Glutamatergic neuron (in vitro differentiated cells): ENCODE measurements around the gene CDH11. TPM values are rescaled to one million over a fixed set of nuclear protein-coding genes. Genes with fewer than 3 reads are reported as not detected.

ENCODE experiments used
- DNase-seq: peaks from one replicate; pipeline ENCODE4 v3.0.0; 2022
- H3K27ac Mint-ChIP-seq: one replicate; pipeline ENCODE4 v1.8.0; 2020; ENCODE audit warnings: mild to moderate bottlenecking, mixed read lengths, inconsistent platforms; ENCODE audit not compliant: unreplicated experiment
- H3K27me3 Mint-ChIP-seq: one replicate; pipeline ENCODE4 v1.8.0; 2020; ENCODE audit warnings: mild to moderate bottlenecking, moderate library complexity, mixed read lengths, inconsistent platforms; ENCODE audit not compliant: unreplicated experiment
- H3K36me3 Mint-ChIP-seq: one replicate; pipeline ENCODE4 v1.8.0; 2020; ENCODE audit warnings: mild to moderate bottlenecking, mixed read lengths, inconsistent platforms; ENCODE audit not compliant: unreplicated experiment
- H3K4me1 Mint-ChIP-seq: one replicate; pipeline ENCODE4 v1.8.0; 2020; ENCODE audit warnings: mild to moderate bottlenecking, low read depth, mixed read lengths, inconsistent platforms; ENCODE audit not compliant: unreplicated experiment
- H3K4me3 Mint-ChIP-seq: one replicate; pipeline ENCODE4 v1.8.0; 2020; ENCODE audit warnings: mild to moderate bottlenecking, mixed read lengths, inconsistent platforms; ENCODE audit not compliant: unreplicated experiment
- H3K9me3 Mint-ChIP-seq: one replicate; pipeline ENCODE4 v1.8.0; 2020; ENCODE audit warnings: mild to moderate bottlenecking, moderate library complexity, mixed read lengths, inconsistent platforms; ENCODE audit not compliant: unreplicated experiment
- total RNA-seq: library from RNA; stranded (reverse); fragmentation: NEBNext Ultra II Directional; extraction: Animal tissue kit (Norgen Biotek cat#: 25700); gene quantifications from one replicate; pipeline ENCODE4 v1.2.1, GENCODE V29; 2021; ENCODE audit not compliant: unreplicated experiment
- TF ChIP-seq, protein P1 (sequence below): fragments of 200-600 bp; sonication (generic); IDR thresholded peaks from one replicate; pipeline ENCODE4 v1.5.0; 2021; ENCODE audit not compliant: partially characterized antibody, unreplicated experiment

Gene CDH11
- total RNA-seq, 1 donor from 2014 or later, result 2.6 TPM

DNA sequence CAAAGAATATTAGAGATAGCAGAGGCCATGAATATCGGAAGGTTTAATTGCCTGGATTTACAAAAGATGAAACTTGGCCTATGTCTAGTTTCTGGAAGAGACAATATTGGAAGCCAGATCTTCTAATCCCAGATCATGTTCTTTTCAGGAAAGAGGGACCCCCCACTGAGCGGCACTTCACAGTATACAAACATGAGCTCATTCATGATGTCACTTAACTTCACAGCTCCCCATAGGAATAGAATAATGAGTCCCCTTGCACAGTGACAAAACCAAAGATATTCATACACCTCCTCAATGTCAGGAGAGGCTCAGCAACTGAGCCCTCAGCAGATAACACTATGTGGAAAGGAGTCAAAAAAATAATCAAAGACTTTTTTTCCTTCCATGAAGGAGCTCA is 147.5 kb downstream of the CDH11 start:
- Mint-ChIP-seq H3K9me3 (no peaks in the 10 kb centered on the region), H3K36me3 (no peaks in the 10 kb centered on the region), H3K27ac (no peak overlapping the region), H3K4me1 (peaks cover 8% of the 10 kb centered on the region), H3K4me3 (no peak overlapping the region), H3K27me3 (no peaks in the 10 kb centered on the region)
- TF ChIP-seq, protein P1, sequence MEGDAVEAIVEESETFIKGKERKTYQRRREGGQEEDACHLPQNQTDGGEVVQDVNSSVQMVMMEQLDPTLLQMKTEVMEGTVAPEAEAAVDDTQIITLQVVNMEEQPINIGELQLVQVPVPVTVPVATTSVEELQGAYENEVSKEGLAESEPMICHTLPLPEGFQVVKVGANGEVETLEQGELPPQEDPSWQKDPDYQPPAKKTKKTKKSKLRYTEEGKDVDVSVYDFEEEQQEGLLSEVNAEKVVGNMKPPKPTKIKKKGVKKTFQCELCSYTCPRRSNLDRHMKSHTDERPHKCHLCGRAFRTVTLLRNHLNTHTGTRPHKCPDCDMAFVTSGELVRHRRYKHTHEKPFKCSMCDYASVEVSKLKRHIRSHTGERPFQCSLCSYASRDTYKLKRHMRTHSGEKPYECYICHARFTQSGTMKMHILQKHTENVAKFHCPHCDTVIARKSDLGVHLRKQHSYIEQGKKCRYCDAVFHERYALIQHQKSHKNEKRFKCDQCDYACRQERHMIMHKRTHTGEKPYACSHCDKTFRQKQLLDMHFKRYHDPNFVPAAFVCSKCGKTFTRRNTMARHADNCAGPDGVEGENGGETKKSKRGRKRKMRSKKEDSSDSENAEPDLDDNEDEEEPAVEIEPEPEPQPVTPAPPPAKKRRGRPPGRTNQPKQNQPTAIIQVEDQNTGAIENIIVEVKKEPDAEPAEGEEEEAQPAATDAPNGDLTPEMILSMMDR, result no peak
- DNase-seq, result peak; percentile 20

DNA sequence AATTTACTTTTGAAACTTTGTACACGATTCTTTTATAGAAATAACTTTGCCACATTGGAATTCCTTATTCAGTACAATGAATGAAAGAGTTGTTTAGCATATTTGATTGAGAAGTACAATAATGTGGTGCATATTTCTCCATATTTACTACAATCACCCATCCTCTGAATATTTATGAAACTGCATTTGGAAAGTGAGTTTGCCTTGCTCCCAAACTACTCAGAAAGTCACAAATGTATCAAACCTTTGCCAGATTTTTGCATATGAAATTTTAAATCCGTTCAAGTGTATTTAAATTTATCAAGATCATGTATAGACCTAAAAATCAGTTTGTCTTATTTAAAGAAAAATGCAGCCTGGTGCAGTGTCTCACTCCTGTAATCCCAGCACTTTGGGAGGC is 148.7 kb downstream of the CDH11 start:
- no peak overlapping the region for H3K27ac Mint-ChIP-seq
- H3K27me3 Mint-ChIP-seq, result no peaks in the 10 kb centered on the region
- H3K36me3 Mint-ChIP-seq, result no peaks in the 10 kb centered on the region
- H3K9me3 Mint-ChIP-seq, result no peaks in the 10 kb centered on the region
- DNase-seq, result no peak
- H3K4me3 Mint-ChIP-seq, result no peak overlapping the region
- TF ChIP-seq, protein P1, result no peak
- H3K4me1 Mint-ChIP-seq, result peaks cover 8% of the 10 kb centered on the region

DNA sequence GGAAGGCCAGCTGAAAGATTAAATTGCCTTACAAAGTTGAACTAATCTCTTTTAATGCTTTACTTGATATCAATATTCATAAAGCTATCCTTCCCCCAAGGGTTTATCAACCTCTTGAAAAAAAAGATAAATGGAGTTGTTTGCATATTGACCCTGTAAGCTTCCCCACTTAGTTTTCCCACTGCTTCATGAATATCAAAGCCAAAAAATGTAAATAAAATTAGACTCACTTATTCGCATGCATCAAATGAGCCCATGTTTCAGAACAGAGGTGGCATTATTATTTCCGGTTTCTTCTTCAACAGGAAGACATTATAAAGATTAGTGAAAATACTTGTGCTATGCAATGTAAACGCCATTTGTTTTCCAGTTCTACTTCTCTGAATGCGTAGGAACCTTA is 150.7 kb downstream of the CDH11 start:
- Mint-ChIP-seq H3K27me3 (no peaks in the 10 kb centered on the region), H3K27ac (no peak overlapping the region), H3K4me1 (peaks cover 8% of the 10 kb centered on the region), H3K9me3 (no peaks in the 10 kb centered on the region), H3K4me3 (no peak overlapping the region), H3K36me3 (no peaks in the 10 kb centered on the region)
- TF ChIP-seq, protein P1, result no peak
- no peak for DNase-seq

DNA sequence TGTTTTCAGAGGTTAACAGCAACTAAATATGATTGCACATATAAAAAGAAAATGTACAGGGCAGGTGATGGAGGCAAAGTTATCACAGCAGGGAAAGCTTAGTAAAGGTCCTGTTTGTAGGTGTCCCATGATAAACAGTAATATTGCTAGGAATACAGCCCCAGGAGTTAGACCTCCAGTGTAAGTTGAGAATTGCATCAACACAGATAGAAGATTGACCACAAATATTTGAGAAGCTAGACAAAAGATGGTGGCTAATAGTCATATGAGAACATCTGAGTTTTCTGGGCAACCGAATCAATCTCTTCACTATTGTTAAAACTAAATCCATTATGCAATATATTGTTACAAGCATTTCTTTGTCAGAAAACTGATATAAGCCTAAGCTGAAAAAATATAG is 152.6 kb downstream of the CDH11 start:
- H3K4me1 Mint-ChIP-seq, result peaks cover 3% of the 10 kb centered on the region
- no peak overlapping the region for H3K27ac Mint-ChIP-seq
- DNase-seq, result no peak
- TF ChIP-seq, protein P1, result no peak
- no peaks in the 10 kb centered on the region for H3K27me3 Mint-ChIP-seq
- H3K4me3 Mint-ChIP-seq, result no peak overlapping the region
- H3K9me3 Mint-ChIP-seq, result no peaks in the 10 kb centered on the region
- no peaks in the 10 kb centered on the region for H3K36me3 Mint-ChIP-seq

DNA sequence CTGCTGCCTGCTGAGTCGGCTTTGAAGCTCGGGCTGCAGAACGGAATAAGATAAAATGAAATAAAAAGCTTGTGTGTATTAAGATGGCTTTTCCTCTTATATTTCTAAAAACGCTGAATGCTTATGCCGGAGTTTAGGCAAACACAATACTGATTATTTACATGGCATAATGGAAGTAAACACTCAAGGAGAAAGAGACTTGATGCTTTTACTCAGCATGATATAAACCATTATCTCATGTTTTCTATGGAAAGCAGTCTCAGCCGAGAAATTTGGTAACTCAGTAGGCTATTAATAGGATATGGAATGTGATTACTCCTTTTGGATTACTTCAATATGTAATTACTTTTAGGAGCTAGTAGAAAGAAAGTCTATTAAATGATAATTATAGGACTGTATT is 153.3 kb downstream of the CDH11 start:
- no peaks in the 10 kb centered on the region for H3K27me3 Mint-ChIP-seq
- no peaks in the 10 kb centered on the region for H3K4me1 Mint-ChIP-seq
- TF ChIP-seq, protein P1, result no peak
- H3K36me3 Mint-ChIP-seq, result no peaks in the 10 kb centered on the region
- DNase-seq, result no peak
- H3K9me3 Mint-ChIP-seq, result no peaks in the 10 kb centered on the region
- H3K27ac Mint-ChIP-seq, result no peak overlapping the region
- H3K4me3 Mint-ChIP-seq, result no peak overlapping the region
